ENCODE data around the gene SKOR2. TPM values are rescaled to one million over a fixed set of nuclear protein-coding genes. Genes with fewer than 3 reads are reported as not detected.

The SKOR2 gene
- total and polyA plus RNA-seq, 2 of the 13 experiments (the other 11 are each of a cell fraction or from before 2014, with no cell fraction given): not detected

DNA sequence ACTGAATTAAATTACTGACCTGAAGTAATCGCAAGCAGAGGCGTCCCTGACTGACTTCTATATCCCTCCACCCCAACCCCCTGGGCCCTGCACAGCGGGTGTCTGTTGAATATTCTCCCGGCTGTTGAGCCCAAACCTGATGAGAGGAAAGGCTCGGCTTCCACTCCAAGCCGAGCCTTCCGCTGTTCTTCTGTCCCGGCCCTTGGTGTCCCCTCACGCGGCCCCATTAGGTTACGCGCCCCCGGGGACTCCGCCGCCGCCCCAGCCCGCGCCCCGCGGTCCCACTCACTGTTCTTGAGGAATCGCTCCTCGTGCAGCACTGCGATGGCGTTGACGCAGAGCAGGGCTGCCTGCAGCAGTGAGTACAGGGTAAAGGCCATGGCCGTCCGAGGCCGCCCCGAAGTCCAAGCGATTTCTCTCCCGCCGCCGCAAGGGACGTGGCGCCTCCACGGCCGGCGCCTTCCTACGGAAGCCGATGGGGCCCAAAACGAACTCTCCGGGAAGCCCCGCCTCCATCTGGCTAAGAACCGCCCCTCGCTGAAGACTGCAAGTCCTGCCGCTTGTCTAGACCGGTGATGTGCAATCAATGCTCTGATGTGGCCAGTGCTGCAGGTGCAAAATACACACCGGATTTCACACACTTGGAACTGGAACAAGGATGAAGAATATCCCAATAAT, 75.4 kb downstream of the SKOR2 start, which contains the start of gene IER3IP1 (continued):
- peak; percentile 85; the same call in 1 of the 2 replicates for TF ChIP-seq NFKB2 (CRISPR knock-in tag; IDR thresholded peaks at IDR 0.05; ENCODE audit: borderline replicate concordance)
- TF ChIP-seq ZNF550 (CRISPR knock-in tag; IDR thresholded peaks at IDR 0.05; ENCODE audit: borderline replicate concordance): no peak
- no peak for TF ChIP-seq SRSF9 (IDR thresholded peaks at IDR 0.05; ENCODE audit: borderline replicate concordance, insufficient read depth, low read depth, low read length, poor library complexity, severe bottlenecking)
- TF ChIP-seq ZEB1 (IDR thresholded peaks at IDR 0.05; ENCODE audit: insufficient replicate concordance, low read depth): no peak
- TF ChIP-seq AGO2 (optimal IDR thresholded peaks at IDR 0.05; ENCODE audit: low read depth, low read length): peak; percentile 21
- TF ChIP-seq ZMYM2 (CRISPR knock-in tag; IDR thresholded peaks at IDR 0.05): no peak
- peak; percentile 69; the same call in 1 of the 2 replicates for TF ChIP-seq ZFYVE20 (CRISPR knock-in tag; IDR thresholded peaks at IDR 0.05; ENCODE audit: borderline replicate concordance, low read depth)
- TF ChIP-seq XBP1 (CRISPR knock-in tag; IDR thresholded peaks at IDR 0.05): no peak
- peak; percentile 85 for TF ChIP-seq ZNF124 (CRISPR knock-in tag; IDR thresholded peaks at IDR 0.05)
- no peak for TF ChIP-seq NBN (conservative IDR thresholded peaks at IDR 0.05)
- TF ChIP-seq HOXA7 (CRISPR knock-in tag; IDR thresholded peaks at IDR 0.05): no peak
- TF ChIP-seq, protein P1, sequence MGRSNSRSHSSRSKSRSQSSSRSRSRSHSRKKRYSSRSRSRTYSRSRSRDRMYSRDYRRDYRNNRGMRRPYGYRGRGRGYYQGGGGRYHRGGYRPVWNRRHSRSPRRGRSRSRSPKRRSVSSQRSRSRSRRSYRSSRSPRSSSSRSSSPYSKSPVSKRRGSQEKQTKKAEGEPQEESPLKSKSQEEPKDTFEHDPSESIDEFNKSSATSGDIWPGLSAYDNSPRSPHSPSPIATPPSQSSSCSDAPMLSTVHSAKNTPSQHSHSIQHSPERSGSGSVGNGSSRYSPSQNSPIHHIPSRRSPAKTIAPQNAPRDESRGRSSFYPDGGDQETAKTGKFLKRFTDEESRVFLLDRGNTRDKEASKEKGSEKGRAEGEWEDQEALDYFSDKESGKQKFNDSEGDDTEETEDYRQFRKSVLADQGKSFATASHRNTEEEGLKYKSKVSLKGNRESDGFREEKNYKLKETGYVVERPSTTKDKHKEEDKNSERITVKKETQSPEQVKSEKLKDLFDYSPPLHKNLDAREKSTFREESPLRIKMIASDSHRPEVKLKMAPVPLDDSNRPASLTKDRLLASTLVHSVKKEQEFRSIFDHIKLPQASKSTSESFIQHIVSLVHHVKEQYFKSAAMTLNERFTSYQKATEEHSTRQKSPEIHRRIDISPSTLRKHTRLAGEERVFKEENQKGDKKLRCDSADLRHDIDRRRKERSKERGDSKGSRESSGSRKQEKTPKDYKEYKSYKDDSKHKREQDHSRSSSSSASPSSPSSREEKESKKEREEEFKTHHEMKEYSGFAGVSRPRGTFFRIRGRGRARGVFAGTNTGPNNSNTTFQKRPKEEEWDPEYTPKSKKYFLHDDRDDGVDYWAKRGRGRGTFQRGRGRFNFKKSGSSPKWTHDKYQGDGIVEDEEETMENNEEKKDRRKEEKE (IDR thresholded peaks at IDR 0.05): no peak
- peak; percentile 71 for TF ChIP-seq PPARG (CRISPR knock-in tag; conservative IDR thresholded peaks at IDR 0.05)
- TF ChIP-seq, protein P2, sequence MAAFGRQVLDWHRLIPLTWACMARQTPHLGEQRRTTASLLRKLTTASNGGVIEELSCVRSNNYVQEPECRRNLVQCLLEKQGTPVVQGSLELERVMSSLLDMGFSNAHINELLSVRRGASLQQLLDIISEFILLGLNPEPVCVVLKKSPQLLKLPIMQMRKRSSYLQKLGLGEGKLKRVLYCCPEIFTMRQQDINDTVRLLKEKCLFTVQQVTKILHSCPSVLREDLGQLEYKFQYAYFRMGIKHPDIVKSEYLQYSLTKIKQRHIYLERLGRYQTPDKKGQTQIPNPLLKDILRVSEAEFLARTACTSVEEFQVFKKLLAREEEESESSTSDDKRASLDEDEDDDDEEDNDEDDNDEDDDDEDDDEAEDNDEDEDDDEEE (CRISPR knock-in tag; IDR thresholded peaks at IDR 0.05): no peak
- TF ChIP-seq SP1 (IDR thresholded peaks at IDR 0.05): no peak
- TF ChIP-seq SP1 (CRISPR knock-in tag; IDR thresholded peaks at IDR 0.05): peak; percentile 63; the same call in 1 of the 2 replicates
- peak; percentile 17 for TF ChIP-seq XRCC5 (optimal IDR thresholded peaks at IDR 0.05; ENCODE audit: low read length)
- peak; percentile 68; the same call in 1 of the 2 replicates for TF ChIP-seq KDM3A (CRISPR knock-in tag; IDR thresholded peaks at IDR 0.05; ENCODE audit: low read depth)
- peak; percentile 67; the same call in 1 of the 2 replicates for TF ChIP-seq TIGD3 (CRISPR knock-in tag; IDR thresholded peaks at IDR 0.05; ENCODE audit: borderline replicate concordance)
- no peak for TF ChIP-seq ZNF841 (CRISPR knock-in tag; IDR thresholded peaks at IDR 0.05; ENCODE audit: borderline replicate concordance)
- TF ChIP-seq REXO4 (CRISPR knock-in tag; IDR thresholded peaks at IDR 0.05; ENCODE audit: borderline replicate concordance): no peak
- peak; percentile 77 for TF ChIP-seq YY1 (IDR thresholded peaks at IDR 0.05; ENCODE audit: insufficient read depth, insufficient replicate concordance, low read depth, low read length)
- no peak for TF ChIP-seq RCOR2 (CRISPR knock-in tag; IDR thresholded peaks at IDR 0.05)
- TF ChIP-seq CHCHD3 (CRISPR knock-in tag; IDR thresholded peaks at IDR 0.05): 0 out of 2 replicates have a peak, but pooled peaks have one; percentile 59
- TF ChIP-seq CBX1 (IDR thresholded peaks at IDR 0.05; ENCODE audit: low read depth): no peak
- TF ChIP-seq RBM22 (optimal IDR thresholded peaks at IDR 0.05; ENCODE audit: low read length): no peak
- peak; percentile 75; the same call in 1 of the 2 replicates for TF ChIP-seq ZNF788 (CRISPR knock-in tag; IDR thresholded peaks at IDR 0.05; ENCODE audit: borderline replicate concordance)

All from HepG2 (cell line).